Measurements from ENCODE around the gene LRRTM2. TPM values are rescaled to one million over a fixed set of nuclear protein-coding genes. Genes with fewer than 3 reads are reported as not detected.
A peak's percentile ranks its signal among the peaks of the same experiment; 100 is the strongest.
"Not testable (repeated sequence)": the region's sequence is repeated elsewhere in the genome, so short reads cannot be mapped to it uniquely, and the experiment has no call there.

Gene LRRTM2
- total RNA-seq = not detected in 2 replicates
- 0.24 and 0.70 TPM in 2 replicates for polyA plus RNA-seq

DNA sequence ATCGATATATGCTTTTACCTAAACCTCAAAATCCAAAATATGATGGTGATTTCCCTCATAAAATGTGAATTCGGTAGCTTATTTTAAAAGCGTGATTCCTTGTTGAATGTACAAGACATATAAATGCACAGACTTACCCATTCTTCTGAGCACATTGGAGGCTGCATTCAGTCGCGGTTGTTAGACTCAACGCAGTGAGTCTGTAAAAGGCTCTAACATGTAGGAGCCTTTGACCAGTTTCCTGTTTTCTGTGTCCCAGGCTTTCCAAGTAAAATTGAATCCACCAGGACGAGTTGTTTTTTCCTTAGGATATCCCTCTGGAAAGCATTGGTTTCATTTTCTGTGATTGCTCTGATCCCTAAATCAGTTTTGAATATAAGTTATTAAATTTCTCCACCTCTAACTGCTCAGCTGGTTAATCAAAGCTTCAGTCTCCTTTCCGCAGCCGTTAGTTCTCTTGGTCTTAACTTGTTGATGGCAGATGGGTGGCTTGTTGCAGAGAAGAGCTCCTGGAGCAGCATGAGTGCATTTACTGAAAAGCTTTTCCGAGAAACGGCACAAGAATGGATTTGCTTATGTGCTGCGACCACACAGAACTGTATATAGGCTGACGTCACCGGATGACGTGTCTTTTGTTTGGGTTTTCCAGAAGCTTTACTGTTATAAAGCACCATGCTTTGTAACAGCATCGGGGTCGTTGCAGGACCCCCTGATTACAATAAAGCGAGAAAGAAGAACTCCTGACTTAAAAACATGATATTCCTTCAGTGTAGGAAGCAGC is at the start of gene LRRTM2:
LRRTM2 (minus strand) TSS at position 565 of the 781 bp plus-strand sequence; CDS start at position 141, 424 bp downstream.
- H3K4me3 ChIP-seq = no peak within 1 kb of the TSS
- no peak within 1 kb of the TSS for H3K27ac ChIP-seq
- peak in 1 of 2 donors; percentile 59 for DNase-seq (ENCODE audit: low read depth in 1 of 2, low spot score in 1 of 2)
- no peaks in the 10 kb centered on the region for H3K9me3 ChIP-seq (ENCODE audit: low read depth)
- TF ChIP-seq, protein P1, sequence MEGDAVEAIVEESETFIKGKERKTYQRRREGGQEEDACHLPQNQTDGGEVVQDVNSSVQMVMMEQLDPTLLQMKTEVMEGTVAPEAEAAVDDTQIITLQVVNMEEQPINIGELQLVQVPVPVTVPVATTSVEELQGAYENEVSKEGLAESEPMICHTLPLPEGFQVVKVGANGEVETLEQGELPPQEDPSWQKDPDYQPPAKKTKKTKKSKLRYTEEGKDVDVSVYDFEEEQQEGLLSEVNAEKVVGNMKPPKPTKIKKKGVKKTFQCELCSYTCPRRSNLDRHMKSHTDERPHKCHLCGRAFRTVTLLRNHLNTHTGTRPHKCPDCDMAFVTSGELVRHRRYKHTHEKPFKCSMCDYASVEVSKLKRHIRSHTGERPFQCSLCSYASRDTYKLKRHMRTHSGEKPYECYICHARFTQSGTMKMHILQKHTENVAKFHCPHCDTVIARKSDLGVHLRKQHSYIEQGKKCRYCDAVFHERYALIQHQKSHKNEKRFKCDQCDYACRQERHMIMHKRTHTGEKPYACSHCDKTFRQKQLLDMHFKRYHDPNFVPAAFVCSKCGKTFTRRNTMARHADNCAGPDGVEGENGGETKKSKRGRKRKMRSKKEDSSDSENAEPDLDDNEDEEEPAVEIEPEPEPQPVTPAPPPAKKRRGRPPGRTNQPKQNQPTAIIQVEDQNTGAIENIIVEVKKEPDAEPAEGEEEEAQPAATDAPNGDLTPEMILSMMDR (IDR thresholded peaks at IDR 0.05; ENCODE audit: low read depth, low read length) = no peak
- H3K4me1 ChIP-seq (ENCODE audit: low read depth) = peaks cover 34% of the 10 kb centered on the region
- no peaks in the 10 kb centered on the region for H3K27me3 ChIP-seq
- H3K36me3 ChIP-seq = no peaks in the 10 kb centered on the region

DNA sequence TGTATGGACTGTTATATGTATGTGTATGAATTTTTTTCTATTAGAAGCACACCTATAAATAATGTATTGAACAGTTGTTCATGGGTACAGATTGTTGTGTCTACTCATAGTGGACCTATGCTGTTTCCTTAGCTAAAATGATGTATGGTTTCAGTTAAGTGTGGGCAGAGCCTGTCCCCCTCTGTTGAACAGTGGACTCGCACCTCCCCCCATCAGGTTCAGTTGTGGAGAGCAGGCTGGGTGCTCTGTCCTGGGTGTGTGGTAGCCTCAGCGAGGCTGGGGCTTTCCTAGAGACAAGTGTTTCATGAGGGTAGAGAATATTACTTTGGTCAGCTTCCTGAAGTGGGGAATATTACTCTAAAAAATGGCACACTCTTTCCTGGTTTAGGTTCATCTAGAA is 47.4 kb upstream of the LRRTM2 start:
- Histone ChIP-seq H3K27ac (no peak overlapping the region), H3K36me3 (peaks cover 30% of the 10 kb centered on the region)
- DNase-seq (ENCODE audit: low read depth in 1 of 2, low spot score in 1 of 2) = no peak

GRCh38 chr5:138921362-138921761 is 46.2 kb upstream of the LRRTM2 start:
- DNase-seq (ENCODE audit: low read depth in 1 of 2, low spot score in 1 of 2); H3K27me3 ChIP-seq; H3K4me3 ChIP-seq; H3K4me1 ChIP-seq (ENCODE audit: low read depth); H3K27ac ChIP-seq; H3K9me3 ChIP-seq (ENCODE audit: low read depth): not testable (repeated sequence)
- H3K36me3 ChIP-seq = peaks cover 31% of the 10 kb centered on the region

More for the DNA sequence above, 47.4 kb upstream of the LRRTM2 start:
- TF ChIP-seq, protein P1 (IDR thresholded peaks at IDR 0.05; ENCODE audit: low read depth, low read length) = no peak
- H3K9me3 ChIP-seq (ENCODE audit: low read depth) = no peaks in the 10 kb centered on the region
- no peaks in the 10 kb centered on the region for H3K27me3 ChIP-seq
- H3K4me3 ChIP-seq = no peak overlapping the region
- H3K4me1 ChIP-seq (ENCODE audit: low read depth) = no peaks in the 10 kb centered on the region

GRCh38 chr5:138920181-138920580 is 45.0 kb upstream of the LRRTM2 start:
- H3K4me3 ChIP-seq = no peak overlapping the region
- H3K27me3 ChIP-seq = no peaks in the 10 kb centered on the region
- H3K36me3 ChIP-seq = peaks cover 25% of the 10 kb centered on the region
- no peaks in the 10 kb centered on the region for H3K9me3 ChIP-seq (ENCODE audit: low read depth)
- no peak for DNase-seq (ENCODE audit: low read depth in 1 of 2, low spot score in 1 of 2)
- TF ChIP-seq, protein P1 (IDR thresholded peaks at IDR 0.05; ENCODE audit: low read depth, low read length) = no peak
- no peaks in the 10 kb centered on the region for H3K4me1 ChIP-seq (ENCODE audit: low read depth)
- H3K27ac ChIP-seq = no peak overlapping the region

DNA sequence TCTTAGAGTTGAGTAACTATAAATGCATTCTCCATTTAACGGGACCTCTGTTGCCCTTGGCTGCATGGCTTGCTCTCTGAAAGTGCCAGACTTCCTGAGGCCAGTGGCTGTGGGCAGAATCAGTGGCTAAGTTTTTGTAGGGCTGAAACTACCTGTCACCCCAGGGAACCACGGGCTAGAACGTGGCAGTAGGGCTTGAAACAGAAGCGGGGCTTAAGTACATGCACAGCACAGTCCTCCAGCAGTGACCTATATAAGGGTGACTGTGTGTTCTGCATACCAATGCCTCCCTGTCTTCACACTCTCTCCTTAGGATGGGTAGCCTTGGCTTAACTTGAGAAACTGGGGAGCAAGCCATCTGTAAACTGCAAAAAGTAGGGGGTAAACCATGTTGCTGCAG is 43.6 kb upstream of the LRRTM2 start:
- Histone ChIP-seq H3K36me3 (peaks cover 16% of the 10 kb centered on the region), H3K27me3 (no peaks in the 10 kb centered on the region), H3K27ac (no peak overlapping the region), H3K4me3 (no peak overlapping the region), H3K4me1 (ENCODE audit: low read depth) (no peaks in the 10 kb centered on the region), H3K9me3 (ENCODE audit: low read depth) (no peaks in the 10 kb centered on the region)
- DNase-seq (ENCODE audit: low read depth in 1 of 2, low spot score in 1 of 2) = no peak
- TF ChIP-seq, protein P1 (IDR thresholded peaks at IDR 0.05; ENCODE audit: low read depth, low read length) = no peak

GRCh38 chr5:138914338-138914737 is 39.2 kb upstream of the LRRTM2 start:
- H3K36me3 ChIP-seq = peaks cover 16% of the 10 kb centered on the region
- no peaks in the 10 kb centered on the region for H3K27me3 ChIP-seq
- no peak overlapping the region for H3K27ac ChIP-seq
- DNase-seq (ENCODE audit: low read depth in 1 of 2, low spot score in 1 of 2) = no peak
- no peaks in the 10 kb centered on the region for H3K9me3 ChIP-seq (ENCODE audit: low read depth)
- TF ChIP-seq, protein P1 (IDR thresholded peaks at IDR 0.05; ENCODE audit: low read depth, low read length) = no peak
- H3K4me3 ChIP-seq = no peak overlapping the region
- no peaks in the 10 kb centered on the region for H3K4me1 ChIP-seq (ENCODE audit: low read depth)

All from cardiac muscle cell (in vitro differentiated cells and primary cell).